ENCODE results near the gene PDE4C.
A peak's percentile ranks its signal among the peaks of the same experiment; 100 is the strongest.
"Not testable (repeated sequence)": the region's sequence is repeated elsewhere in the genome, so short reads cannot be mapped to it uniquely, and the experiment has no call there.

PDE4C gene

DNA sequence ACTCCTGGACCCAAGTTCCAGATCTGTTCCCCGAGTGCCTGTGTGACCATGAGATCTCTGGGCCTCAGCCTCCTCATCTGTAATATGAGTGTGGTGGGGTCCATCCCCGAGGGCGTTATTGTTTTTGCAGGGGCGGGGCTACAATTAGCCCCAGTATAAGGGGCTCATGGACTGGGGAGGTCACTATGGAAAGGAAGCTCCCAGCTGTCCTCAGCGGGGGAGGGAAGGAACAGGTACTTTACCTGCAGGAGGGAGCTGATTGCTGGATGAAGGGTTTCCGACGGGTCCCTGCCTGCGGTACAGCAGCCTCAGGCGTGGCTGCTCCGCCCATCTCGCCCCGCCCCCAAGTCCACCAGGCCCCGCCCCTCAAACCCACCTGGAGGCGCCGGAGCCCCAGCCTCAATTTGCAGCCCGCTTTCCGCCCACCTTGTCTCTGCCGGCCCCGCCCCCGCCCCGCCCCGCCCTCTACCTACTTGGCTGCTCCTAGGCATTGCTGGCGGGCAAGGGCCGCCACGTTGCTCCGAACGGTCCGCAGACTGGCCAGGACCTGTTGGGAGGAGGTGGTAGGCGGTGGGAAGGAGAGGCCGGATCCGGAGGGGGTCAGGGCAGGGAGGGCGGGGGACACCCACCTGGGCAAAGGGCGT lies 5.5 kb downstream of the PDE4C start:
- DNase-seq, result no peak

DNA sequence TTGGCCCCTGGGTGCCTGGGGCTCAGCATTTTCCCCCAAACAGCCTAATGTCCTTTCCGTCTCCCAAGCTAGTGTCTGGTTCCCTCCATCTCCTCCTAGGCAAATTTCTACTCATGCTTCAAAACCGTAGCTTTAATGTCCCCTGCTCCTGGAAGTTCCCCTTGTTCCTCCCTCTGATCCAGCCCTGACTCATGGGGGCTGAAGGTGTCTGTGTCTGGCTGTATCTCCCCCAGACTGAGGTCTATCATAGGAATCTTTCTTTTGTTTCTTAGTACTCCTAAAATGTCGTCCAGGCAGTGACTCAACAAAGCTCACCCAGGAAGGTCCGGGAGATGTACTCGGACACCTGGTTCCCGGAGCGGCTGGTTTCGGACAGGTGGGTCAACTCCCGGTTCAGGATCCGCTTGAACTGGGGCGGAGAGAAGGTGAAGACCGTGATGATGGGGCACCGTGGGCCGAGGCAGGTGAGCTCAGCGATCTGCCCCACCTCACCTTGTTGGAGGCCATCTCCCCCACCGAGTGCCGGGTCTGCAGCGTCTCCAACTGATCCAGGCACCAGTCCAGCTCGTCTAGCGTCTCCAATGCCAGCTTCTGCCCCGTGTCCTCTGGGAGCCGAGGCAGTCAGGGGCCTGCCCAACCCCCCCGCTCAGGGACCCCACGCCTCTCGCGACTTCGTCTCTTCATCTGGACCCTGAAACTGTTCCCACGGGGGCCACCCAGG lies 6.2 kb downstream of the PDE4C start:
- DNase-seq, result no peak

DNA sequence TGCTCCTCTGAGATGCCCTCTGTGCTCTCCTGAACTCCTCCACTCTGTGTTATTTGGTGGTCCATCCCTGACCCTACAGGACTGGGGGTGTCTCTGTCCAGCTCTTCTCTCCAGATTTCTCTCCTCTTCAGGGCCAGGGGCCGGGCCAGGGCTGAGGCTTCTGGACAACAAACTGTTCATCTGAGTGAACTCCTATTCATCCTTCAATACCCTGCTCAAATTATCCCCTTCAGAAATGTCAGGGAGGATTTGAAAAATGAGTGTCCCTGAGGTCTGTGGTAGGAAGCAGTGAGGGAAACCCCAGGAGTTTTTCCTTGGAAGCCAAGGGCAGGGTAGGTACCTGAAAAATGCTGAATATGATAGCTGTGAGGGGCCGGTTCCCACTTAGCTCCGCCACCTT lies 7.6 kb downstream of the PDE4C start:
- no peak for DNase-seq

DNA sequence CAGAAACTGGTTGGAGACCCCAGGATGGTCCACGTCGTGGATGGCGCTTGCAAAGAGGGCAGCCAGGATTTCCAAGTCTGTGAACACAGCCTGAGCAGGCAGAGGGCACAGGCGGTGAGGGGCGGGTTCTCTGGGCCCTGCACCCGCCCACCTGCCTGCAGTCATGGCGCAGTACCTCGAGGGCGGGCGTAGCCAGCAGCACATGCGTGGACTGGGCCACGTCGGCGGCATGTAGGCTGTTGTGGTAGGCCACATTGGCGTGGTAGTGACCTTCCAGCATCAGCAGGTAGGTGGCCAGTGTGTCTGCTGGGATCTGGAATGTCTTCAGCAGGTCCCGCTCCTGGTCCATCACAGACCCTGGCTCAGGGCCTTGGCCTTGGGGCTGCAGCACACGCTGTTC lies 8.1 kb downstream of the PDE4C start:
- no peak for DNase-seq

DNA sequence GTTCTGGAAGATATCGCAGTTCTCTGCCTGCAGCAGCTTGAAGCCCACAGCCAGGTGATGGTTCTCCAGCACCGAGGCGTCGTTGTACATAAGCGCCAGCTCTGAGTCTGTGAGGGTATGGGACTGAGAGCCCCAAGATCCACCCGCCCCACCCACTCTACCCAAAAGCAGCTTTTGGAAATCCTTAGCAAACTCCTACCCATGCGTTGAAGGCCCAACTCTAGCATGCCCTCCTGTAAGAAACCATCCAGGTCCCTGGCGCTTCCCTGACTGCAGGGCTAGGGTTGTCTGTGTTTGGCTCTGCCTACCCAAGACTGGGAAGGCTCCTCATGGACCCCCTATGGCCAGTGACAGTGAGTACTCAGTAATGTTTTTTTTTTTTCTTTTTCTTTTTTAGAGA lies 9.4 kb downstream of the PDE4C start:
- DNase-seq, result no peak

DNA sequence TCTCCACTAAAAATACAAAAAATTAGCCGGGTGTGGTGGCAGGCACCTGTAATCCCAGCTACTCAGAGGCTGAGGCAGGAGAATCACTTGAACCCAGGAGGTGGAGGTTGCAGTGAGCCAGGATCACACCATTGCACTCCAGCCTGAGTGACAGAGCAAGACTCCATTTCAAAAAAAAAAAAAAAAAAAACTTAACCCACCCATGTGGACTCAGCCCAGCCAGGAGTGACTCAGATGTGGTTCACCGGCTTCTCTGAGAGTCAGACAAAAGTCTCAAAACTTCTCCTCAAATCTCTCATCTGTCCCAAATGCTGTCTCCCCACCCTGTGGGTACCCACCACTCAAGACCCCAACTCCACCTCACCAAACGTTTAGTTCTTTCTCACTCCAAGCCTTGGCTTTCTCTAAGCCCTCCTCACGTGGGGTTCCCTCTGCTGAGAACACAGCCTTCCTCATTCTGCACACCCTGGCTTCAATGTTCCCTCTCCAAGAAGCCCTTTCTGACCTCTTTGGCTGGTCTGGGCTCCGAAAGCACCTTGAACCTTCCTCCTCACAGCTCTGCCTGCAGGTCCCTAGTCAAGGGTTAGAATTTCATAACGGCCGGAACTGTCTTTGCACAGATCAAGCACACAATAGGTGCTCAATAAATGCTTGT lies 11.3 kb downstream of the PDE4C start:
- DNase-seq, result no peak

DNA sequence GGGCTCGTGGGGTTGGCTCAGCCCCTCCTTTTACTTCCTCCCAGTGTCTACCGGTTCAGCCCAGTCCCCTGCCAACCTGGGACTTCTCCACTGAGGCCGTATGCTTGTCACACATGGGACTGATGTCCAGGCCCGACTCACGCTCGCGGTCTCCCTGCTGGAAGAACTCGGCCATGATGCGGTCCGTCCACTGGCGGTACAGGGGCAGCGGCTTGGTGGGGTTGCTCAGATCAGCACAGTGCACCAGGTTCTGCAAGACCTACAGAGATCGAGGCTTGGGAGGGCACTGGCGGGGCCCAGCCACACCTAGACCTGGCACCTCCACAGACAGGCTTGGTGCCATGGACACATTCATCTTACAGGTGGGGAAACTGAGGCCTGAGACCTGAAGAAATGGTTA lies 14.6 kb downstream of the PDE4C start:
- no peak for DNase-seq

DNA sequence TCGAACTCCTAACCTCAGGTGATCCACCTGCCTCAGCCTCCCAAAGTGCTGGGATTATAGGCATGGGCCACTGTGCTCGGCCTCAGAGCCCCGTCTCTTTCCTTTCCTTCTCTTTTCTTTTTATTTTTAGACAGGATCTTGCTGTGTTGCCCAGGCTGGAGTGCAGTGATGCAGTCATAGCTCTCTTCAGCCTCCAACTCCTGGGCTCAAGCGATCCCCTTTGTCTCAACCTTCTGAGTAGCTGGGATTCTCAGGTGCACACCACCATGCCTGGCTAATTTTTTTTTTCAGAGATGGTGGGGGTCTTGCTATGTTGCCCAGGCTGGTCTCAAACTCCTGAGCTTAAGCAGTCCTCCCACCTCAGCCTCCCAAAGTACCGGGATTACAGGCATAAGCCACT lies 16.3 kb downstream of the PDE4C start:
- not testable (repeated sequence) for DNase-seq

DNA sequence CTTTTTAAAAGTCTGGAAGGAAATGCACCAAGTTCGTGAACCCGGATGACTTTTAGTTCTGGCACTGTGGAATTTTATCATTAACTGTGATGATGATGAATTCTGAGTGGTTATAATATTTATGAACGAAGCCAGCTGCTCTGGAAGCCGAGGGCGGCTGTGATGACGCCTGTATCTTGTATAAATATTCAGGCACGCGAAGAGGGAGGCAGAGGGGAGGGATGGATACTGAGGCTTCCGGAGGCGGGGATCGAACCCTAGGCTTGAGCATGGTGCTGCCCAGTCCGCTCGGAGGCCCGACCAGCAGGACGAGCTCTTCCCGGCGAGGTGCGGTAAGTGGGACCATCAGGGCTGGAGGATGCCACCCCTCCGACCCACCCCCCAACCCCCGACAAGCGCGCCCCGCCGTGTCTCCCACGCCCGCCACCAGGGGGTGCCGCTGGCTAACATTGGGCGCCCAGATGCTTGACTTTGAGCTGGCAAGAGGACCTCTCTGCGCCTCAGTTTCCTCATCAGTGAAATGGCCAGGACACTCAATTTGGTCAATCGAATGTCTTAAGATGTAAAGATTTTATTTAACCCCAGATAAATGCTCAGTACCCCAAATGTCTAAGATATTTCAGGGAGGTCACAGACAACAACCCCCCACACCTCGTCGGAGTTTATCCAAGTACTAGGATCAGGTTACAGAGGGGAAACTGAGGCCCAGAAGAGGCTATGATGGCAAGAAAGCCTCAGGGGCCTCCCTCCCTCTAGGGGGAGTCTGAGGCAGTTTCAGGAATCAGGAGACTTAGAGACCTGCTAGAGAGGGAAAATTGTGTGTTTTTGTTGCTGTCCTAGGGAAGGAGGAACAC lies 17.9 kb downstream of the PDE4C start:
- peak; percentile 68 for DNase-seq

DNA sequence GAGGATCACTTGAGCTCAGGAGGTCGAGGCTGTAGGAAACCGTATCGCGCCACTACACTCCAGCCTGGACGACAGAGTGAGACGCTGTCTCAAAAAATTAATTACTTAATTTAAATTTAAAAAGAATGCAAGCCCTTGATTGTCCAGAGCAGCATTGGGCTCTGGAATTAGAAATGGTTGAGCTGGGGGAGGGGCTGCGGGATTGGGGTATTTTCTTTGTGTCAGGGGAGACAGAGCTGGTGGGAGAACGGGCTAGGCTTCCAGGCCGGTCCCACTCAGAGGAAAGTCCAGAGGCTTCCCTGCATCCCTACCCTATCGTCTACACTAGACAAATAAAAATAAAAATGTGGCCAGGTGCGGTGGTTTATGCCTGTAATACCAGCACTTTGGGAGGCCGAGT lies 20.2 kb downstream of the PDE4C start:
- DNase-seq, result no peak

DNA sequence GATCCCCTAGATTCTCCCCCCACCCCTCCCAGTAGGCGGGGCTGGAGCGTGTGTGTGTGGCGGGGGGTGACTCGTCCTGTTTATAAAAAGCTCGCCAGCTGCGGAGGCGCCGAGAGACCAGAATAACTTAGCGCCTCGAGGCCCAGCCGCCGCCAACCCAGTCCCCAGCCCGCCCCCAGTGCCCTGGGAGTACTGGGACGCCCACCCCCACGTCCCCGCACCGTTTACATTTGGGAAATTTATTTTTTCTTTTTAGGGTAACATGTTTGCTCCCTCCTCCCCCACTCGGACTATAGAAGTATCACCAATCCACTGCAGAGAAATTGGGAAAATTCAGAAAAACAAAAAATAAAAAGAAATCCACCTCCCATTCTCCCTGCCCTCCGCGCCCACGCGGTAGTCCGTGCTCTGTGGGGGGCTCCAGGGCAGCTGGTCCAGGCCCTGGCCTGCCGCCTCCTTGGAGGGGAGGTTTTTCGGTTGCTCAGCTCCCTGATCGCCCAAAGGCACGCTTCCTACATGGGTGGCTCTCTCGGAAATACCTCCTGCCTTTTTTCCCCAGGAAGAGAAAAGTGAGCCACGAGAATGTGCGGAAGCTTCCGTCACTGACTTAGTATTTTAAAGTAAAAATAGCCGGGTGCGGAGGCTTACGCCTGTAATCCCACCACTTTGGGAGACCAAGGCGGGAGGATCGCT lies 20.9 kb downstream of the PDE4C start:
- peak; percentile 61 for DNase-seq

DNA sequence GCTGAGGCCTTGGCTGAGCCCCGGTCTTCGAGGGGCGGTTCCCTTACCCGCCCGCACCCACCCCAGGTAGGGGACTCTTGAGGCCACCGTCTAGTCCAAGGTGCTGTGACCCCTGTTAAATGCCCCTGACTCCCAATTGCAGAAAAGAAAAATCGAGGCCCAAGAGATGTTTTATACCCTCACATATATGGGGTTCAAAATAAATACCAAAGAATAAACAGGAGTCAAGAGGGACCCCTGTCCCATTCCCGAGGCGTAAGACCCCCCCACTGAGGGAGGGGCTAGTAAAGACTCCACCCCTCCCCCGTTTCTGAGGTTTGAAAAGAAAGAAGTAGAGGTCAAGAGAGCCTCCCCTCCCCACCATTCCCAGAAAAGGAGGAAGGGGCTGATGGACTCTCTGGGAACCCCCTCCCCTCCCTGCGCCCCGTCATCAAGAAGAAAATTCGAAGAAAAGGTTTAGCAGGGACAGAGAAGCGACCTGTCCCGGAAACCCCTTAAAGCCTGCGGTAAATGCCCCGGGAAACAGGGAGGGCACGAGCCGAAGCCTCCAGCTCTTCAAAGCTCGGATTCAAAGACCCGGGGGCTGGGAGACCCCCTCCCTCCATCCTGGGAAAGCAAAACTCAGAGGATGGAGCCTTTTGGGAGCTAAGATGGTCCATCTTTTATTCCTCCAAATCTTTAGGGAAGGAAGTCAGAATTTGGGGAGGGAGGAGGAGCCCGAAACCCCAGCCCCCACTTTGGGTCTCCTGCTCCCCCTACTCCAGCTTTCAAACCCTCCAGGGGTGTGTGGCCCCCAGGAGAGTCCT lies 21.6 kb downstream of the PDE4C start:
- DNase-seq, result no peak

DNA sequence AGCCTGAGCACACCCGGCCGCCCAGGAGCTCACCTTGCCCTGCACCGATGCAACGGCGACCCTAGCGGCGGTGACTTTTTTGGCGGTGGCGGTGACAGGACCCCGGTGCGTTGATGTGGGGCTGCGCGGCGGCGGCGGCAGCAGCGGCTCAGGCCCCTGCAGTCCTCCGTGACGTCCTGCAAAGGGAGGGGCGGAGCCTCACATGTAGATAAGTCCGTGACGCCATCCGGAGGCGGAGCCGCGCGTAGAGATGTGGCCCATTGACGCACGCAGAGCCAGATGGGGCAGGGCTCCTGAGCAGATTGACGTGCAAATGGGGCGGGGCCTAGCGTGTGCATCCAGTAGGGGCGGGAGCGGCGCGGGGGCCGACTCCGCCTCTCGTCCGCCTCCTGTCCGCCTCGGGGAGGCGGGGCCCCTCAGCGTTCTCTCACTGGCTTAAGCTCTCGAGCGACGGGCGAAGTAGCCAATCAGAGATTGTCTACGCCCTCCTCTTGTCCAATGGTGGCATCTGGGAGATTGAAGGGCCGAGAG lies 22.3 kb downstream of the PDE4C start, which contains the start of gene RAB3A:
Gene RAB3A (minus strand): TSS at position 180 of the 531 bp plus-strand sequence. CDS start 1,302 bp downstream, outside the sequence.
- peak; percentile 99 for DNase-seq

DNA sequence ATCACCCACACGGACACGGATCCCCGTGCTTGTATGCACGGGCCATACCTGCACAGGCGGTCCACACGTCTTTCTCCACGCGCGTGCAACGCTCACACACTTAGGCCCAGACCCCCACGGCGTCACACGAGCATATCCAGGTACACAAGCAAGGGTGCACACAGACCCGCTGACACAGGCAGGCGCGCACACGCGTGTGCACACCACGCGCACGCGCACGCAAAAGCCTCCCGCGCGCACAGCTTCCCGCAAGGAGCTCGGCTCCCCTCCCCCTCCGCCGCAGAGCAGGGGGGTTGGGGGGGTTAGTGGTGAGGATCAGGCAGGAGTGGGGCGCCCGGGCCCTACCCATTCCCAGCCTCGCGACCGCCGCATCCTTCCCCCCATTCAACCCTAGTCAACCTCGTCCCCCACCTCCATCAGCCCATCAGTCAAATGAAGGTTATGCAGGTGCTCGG lies 22.8 kb downstream of the PDE4C start:
- DNase-seq, result no peak

DNA sequence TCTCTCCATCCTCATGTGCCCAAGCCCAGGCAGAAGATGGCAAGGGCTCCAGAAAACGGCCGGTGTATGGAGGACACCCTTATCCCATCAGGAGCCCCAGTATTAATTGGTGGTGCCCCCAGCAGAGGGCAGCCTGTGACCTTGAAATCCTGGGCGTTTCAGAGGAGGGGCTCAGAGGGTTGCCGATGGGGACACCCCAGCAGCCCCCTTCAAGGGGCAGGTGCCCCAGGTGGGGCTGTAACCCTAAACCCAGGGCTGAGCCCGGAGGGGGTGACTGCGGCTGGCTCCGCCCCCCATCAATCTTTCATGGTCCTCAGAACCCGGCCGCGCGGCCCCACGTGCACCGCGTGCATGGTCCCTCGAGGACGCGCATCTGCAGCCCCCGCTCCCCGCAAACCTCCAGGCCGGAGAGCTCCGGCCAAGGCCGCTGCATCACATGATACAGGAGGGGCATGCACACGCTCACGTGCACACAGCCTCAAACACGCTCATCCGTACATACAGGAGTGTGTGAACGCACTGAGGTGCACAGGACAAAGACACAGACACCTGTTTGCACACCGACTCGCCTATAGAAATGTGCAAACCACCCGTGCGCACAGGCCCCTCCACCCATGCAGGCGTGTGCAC lies 23.3 kb downstream of the PDE4C start:
- peak; percentile 46 for DNase-seq

DNA sequence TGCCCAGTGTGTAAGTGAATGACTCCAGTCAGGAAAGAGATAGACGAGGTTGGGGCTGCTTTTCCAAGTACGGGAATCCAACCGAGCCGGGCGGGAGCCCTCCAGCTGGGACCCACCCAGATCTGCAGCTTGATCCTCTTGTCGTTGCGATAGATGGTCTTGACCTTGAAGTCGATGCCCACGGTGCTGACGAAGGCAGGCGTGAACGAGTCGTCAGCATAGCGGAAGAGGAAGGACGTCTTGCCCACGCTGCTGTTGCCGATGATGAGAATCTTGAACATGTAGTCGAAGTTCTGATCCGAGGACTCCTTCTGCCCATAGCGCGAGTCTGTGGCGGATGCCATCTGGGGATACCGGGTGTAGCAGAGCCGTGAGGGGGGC lies 23.9 kb downstream of the PDE4C start:
- no peak for DNase-seq

DNA sequence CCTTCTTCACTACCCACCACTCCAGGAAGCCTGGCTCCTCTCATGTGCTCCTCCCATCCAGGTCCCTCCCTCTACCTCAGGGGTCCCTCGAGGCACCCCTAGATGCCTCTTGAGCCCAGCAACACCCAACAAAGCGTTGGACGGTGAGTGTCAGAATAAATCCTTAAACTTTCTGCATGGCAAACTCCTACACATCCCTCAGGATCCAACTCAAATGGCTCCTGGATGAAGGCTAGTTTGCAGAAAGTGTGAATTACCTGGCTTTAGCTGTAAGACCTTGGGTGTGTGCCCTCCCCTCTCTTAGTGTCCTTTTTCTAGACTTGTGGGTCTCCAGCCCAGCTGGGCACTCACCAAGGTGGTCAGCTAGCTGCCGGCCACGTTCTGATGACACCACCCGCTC lies 27.9 kb downstream of the PDE4C start:
- DNase-seq, result no peak

DNA sequence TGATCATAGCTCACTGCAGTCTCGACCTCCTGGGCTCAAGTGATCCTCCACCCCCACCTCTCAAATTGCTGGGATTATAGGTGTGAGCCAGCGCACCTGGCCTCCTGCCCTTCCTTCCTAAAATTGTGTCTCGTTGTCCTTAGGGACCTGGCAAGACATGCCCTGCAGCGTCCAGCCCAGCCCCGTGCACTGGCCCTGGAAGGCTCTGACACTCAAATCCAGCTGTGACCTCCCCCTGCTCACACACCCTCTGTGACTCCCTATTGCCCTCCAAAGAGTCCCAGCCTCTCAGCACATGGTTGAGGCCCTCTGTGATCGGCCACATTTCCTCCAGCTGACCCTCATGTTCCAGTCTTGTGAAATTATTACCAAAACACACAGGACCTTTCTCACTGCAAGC lies 28.3 kb downstream of the PDE4C start:
- DNase-seq, result no peak

DNA sequence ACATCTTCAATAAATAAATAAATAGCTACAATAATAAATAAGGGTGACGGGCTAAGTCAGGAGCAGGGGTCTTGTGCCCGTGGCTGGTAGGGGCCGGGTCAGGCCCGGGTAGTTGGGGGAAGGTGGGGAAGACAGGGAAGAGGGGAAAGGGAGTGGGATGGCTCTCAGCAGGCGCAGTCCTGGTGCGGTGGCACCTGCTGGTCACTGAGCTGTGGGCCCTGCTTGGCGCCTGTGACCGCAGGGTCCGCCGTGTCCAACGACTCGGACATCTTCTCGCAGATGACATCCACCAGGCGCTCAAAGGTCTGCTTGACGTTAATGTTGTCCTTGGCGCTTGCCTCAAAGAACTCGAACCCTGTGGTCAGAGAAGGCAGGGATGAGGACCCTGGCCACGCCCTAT lies 28.9 kb downstream of the PDE4C start:
- DNase-seq, result no peak

DNA sequence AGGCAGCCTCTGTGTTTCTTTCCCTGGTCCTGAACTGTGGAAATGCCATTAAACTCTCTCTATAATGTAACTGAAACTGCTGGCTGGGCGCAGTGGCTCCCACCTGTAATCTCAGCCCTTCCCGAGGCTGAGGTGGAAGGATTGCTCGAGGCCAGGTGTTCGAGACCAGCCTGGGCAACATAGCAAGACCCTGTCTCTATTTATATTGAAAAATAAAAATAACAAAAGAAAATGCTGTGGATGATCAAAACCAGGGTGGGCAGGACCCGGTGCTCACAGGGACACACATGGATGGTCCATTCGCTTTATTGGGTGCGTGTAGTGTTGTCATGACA lies 29.8 kb downstream of the PDE4C start:
- no peak for DNase-seq
